GM23338 (cell line): Measurements from ENCODE around the gene MYH10. TPM values are rescaled to one million over a fixed set of nuclear protein-coding genes. Genes with fewer than 3 reads are reported as not detected.

Experiments
- ATAC-seq: fragments of 200-7000 bp; cut with Tn5 transposase; 3 replicates; pipeline ENCODE4 v1.9.1; 2020
- DNase-seq: peaks from one replicate; pipeline ENCODE4 v3.0.0-alpha.2; 2015; ENCODE audit warnings: low spot score
- H2AFZ ChIP-seq: fragments of 200-600 bp; sonication (generic); 2 replicates; pipeline ENCODE4 v1.8.0; 2016; ENCODE audit warnings: antibody characterized with exemption, mild to moderate bottlenecking, moderate library complexity
- H3F3A ChIP-seq: fragments of 200-600 bp; sonication (generic); replicated peaks from 2 replicates; pipeline ENCODE4 v1.8.0; 2017; ENCODE audit warnings: antibody characterized with exemption, mixed run types, low read depth
- H3K27ac ChIP-seq: fragments of 200-600 bp; sonication (generic); 2 replicates; pipeline ENCODE4 v1.6.1; 2016; ENCODE audit warnings: low read depth
- H3K27me3 ChIP-seq: fragments of 200-600 bp; sonication (generic); 2 replicates; pipeline ENCODE4 v1.8.0; 2016; ENCODE audit warnings: mild to moderate bottlenecking, mixed run types, moderate library complexity; ENCODE audit not compliant: insufficient read depth
- H3K36me3 ChIP-seq: fragments of 200-600 bp; sonication (generic); 2 replicates; pipeline ENCODE4 v1.8.0; 2016; ENCODE audit warnings: mild to moderate bottlenecking; ENCODE audit not compliant: insufficient read depth
- H3K4me1 ChIP-seq: fragments of 200-600 bp; sonication (generic); 2 replicates; pipeline ENCODE4 v1.8.0; 2016; ENCODE audit warnings: mild to moderate bottlenecking, moderate library complexity; ENCODE audit not compliant: insufficient read depth
- H3K4me2 ChIP-seq: fragments of 200-600 bp; sonication (generic); 2 replicates; pipeline ENCODE4 v1.7.1; 2017; ENCODE audit warnings: mixed run types
- H3K4me3 ChIP-seq: fragments of 200-600 bp; sonication (generic); 2 replicates; pipeline ENCODE4 v1.6.1; 2016; ENCODE audit warnings: mixed run types
- H3K79me2 ChIP-seq: fragments of 200-600 bp; sonication (generic); replicated peaks from 2 replicates; pipeline ENCODE4 v1.8.0; 2017; ENCODE audit warnings: mild to moderate bottlenecking; ENCODE audit not compliant: insufficient read depth
- H3K9me2 ChIP-seq: fragments of 200-600 bp; sonication (generic); 2 replicates; pipeline ENCODE4 v1.8.0; 2017; ENCODE audit not compliant: insufficient read depth
- H4K20me1 ChIP-seq: fragments of 200-600 bp; sonication (generic); replicated peaks from 2 replicates; pipeline ENCODE4 v1.8.0; 2017; ENCODE audit warnings: mild to moderate bottlenecking; ENCODE audit not compliant: insufficient read depth
- H3K27ac Mint-ChIP-seq: 2 replicates; pipeline ENCODE4 v1.8.0; 2020; ENCODE audit warnings: inconsistent platforms, mild to moderate bottlenecking, moderate library complexity, mixed read lengths
- H3K27me3 Mint-ChIP-seq: 3 replicates; pipeline ENCODE4 v1.8.0; 2022; ENCODE audit warnings: low read depth, mild to moderate bottlenecking, moderate library complexity, mixed read lengths, inconsistent platforms; ENCODE audit not compliant: insufficient read depth, poor library complexity
- H3K36me3 Mint-ChIP-seq: 3 replicates; pipeline ENCODE4 v1.8.0; 2021; ENCODE audit warnings: low read depth, mild to moderate bottlenecking, inconsistent platforms, moderate library complexity, mixed read lengths
- H3K4me1 Mint-ChIP-seq: 3 replicates; pipeline ENCODE4 v1.8.0; 2020; ENCODE audit warnings: mild to moderate bottlenecking, inconsistent platforms, mixed read lengths
- H3K4me3 Mint-ChIP-seq: 3 replicates; pipeline ENCODE4 v1.8.0; 2021; ENCODE audit warnings: moderate library complexity, mild to moderate bottlenecking, inconsistent platforms, mixed read lengths
- H3K9me3 Mint-ChIP-seq: 3 replicates; pipeline ENCODE4 v1.8.0; 2020; ENCODE audit warnings: moderate library complexity, mild to moderate bottlenecking, inconsistent platforms, mixed read lengths
- CTCF ChIP-seq, 2 experiments: fragments of 200-600 bp in 1 of 2; sonication (generic) in 1 of 2; conservative IDR thresholded peaks; 2 replicates each; pipeline versions ENCODE4 v1.5.1 to v1.6.1; 2016 to 2017; ENCODE audit warnings: antibody characterized with exemption in 2 of 2, low read depth in 2 of 2, mild to moderate bottlenecking in 2 of 2, moderate library complexity in 1 of 2
- JUNB ChIP-seq: IDR thresholded peaks from one replicate; pipeline ENCODE4 v1.6.1; 2016; ENCODE audit warnings: antibody characterized with exemption; ENCODE audit not compliant: unreplicated experiment
- polyA plus RNA-seq: library from polyadenylated mRNA; unstranded; fragments of >200 nt; fragmentation: Nextera tagmentation; extraction: Ambion mirVana; gene quantifications from 2 replicates; pipeline ENCODE4 v1.2.1, GENCODE V29; 2016
- total RNA-seq: library from RNA; depleted of rRNA; stranded (reverse); fragments of >200 nt; shearing (Covaris generic); gene quantifications from 2 replicates; pipeline ENCODE4 v1.2.3, GENCODE V29; 2014
- TF ChIP-seq, protein P1 (sequence below): IDR thresholded peaks from one replicate; pipeline ENCODE4 v1.6.1; 2018; ENCODE audit warnings: antibody characterized with exemption; ENCODE audit not compliant: unreplicated experiment

Gene MYH10
- total and polyA plus RNA-seq, 2 experiments from 2014 or later: 89.5 to 230 TPM

DNA sequence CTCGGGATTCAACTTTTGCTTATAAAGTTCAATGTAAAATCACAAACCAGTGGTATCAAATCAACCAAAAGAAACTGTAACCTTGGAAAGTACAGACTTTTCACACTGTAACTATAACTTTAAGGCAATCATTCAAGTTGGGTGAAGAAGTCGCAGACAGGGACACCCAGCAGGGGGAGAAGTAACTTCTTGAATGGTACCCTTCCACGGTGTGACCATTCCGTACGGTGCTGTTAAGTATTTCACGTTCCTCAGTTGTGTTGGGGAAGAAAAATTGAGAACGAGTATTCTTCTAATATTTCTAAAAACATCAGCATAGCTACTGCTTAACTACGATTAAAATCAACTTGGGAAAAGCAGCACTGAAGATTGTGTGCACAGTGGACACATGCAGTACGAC lies 55.8 kb downstream of the MYH10 start:
- H3K79me2 ChIP-seq: peaks cover 35% of the 10 kb centered on the region; the same call in 1 of the 2 replicates
- no peak overlapping the region for H2AFZ ChIP-seq
- Mint-ChIP-seq H3K4me3 (no peak overlapping the region), H3K9me3 (no peaks in the 10 kb centered on the region), H3K36me3 (peaks cover 51% of the 10 kb centered on the region), H3K4me1 (no peaks in the 10 kb centered on the region), H3K27me3 (peaks cover 4% of the 10 kb centered on the region), H3K27ac (no peak overlapping the region)
- H3F3A ChIP-seq: no peaks in the 10 kb centered on the region
- no peaks in the 10 kb centered on the region for H3K9me2 ChIP-seq
- H3K27ac ChIP-seq: no peak overlapping the region
- H3K36me3 ChIP-seq: peaks cover 15% of the 10 kb centered on the region
- ATAC-seq: no peak
- no peaks in the 10 kb centered on the region for H3K4me1 ChIP-seq
- peaks cover 12% of the 10 kb centered on the region for H4K20me1 ChIP-seq
- H3K4me3 ChIP-seq: no peak overlapping the region
- DNase-seq: peak; percentile 22
- TF ChIP-seq CTCF (conservative IDR thresholded peaks at IDR 0.05; ENCODE audit: low read depth in 2 of 2): peak; percentile 37 to 40; a peak in 3 of 4 replicates
- TF ChIP-seq, protein P1, sequence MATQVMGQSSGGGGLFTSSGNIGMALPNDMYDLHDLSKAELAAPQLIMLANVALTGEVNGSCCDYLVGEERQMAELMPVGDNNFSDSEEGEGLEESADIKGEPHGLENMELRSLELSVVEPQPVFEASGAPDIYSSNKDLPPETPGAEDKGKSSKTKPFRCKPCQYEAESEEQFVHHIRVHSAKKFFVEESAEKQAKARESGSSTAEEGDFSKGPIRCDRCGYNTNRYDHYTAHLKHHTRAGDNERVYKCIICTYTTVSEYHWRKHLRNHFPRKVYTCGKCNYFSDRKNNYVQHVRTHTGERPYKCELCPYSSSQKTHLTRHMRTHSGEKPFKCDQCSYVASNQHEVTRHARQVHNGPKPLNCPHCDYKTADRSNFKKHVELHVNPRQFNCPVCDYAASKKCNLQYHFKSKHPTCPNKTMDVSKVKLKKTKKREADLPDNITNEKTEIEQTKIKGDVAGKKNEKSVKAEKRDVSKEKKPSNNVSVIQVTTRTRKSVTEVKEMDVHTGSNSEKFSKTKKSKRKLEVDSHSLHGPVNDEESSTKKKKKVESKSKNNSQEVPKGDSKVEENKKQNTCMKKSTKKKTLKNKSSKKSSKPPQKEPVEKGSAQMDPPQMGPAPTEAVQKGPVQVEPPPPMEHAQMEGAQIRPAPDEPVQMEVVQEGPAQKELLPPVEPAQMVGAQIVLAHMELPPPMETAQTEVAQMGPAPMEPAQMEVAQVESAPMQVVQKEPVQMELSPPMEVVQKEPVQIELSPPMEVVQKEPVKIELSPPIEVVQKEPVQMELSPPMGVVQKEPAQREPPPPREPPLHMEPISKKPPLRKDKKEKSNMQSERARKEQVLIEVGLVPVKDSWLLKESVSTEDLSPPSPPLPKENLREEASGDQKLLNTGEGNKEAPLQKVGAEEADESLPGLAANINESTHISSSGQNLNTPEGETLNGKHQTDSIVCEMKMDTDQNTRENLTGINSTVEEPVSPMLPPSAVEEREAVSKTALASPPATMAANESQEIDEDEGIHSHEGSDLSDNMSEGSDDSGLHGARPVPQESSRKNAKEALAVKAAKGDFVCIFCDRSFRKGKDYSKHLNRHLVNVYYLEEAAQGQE: no peak
- H3K4me2 ChIP-seq: no peak overlapping the region
- H3K27me3 ChIP-seq: no peaks in the 10 kb centered on the region

- Mint-ChIP-seq H3K9me3 (no peaks in the 10 kb centered on the region), H3K27ac (no peak overlapping the region), H3K27me3 (peaks cover 2% of the 10 kb centered on the region), H3K4me3 (no peak overlapping the region), H3K4me1 (no peaks in the 10 kb centered on the region), H3K36me3 (peaks cover 67% of the 10 kb centered on the region)
- H4K20me1 ChIP-seq: peaks cover 4% of the 10 kb centered on the region
- no peaks in the 10 kb centered on the region for H3K27me3 ChIP-seq
- TF ChIP-seq JUNB: no peak
- TF ChIP-seq CTCF (conservative IDR thresholded peaks at IDR 0.05; ENCODE audit: low read depth in 2 of 2): peak in 1 of 2 experiments; percentile 21; a peak in 1 of 4 replicates
- no peak overlapping the region for H3K4me3 ChIP-seq
- DNase-seq: no peak
- no peak overlapping the region for H2AFZ ChIP-seq
- no peaks in the 10 kb centered on the region for H3K9me2 ChIP-seq
- peaks cover 20% of the 10 kb centered on the region; the same call in 1 of the 2 replicates for H3K79me2 ChIP-seq
- ATAC-seq: no peak
- no peak overlapping the region for H3K27ac ChIP-seq
- no peak overlapping the region for H3K4me2 ChIP-seq
- no peaks in the 10 kb centered on the region for H3K4me1 ChIP-seq
- H3K36me3 ChIP-seq: peaks cover 29% of the 10 kb centered on the region
- no peaks in the 10 kb centered on the region for H3F3A ChIP-seq
These were observed 57.8 kb downstream of the MYH10 start for GRCh38 chr17:8572764-8573163.
